Keratinocyte (primary cell): ENCODE results near the gene ACTN2. TPM values are rescaled to one million over a fixed set of nuclear protein-coding genes. Genes with fewer than 3 reads are reported as not detected.

Source experiments
- DNase-seq: peaks from one replicate; pipeline ENCODE4 v3.0.0-alpha.2; 2011; ENCODE audit warnings: low read depth, missing footprints, low spot score
- FAIRE-seq: peaks from 2 replicates; lab custom pipeline; 2011; peaks lifted over from hg19 to GRCh38; lab: Jason Lieb, UNC
- H2AFZ ChIP-seq: 2 replicates; pipeline ENCODE4 v1.6.0; 2012; ENCODE audit warnings: low read length, control low read depth, inconsistent platforms; ENCODE audit not compliant: control insufficient read depth
- H3K27ac ChIP-seq: 2 replicates; pipeline ENCODE4 v1.5.1; 2011; ENCODE audit warnings: low read length; ENCODE audit not compliant: control insufficient read depth, insufficient read depth
- H3K27me3 ChIP-seq: 3 replicates; pipeline ENCODE4 v1.6.0; 2011; ENCODE audit warnings: low read length; ENCODE audit not compliant: control insufficient read depth, insufficient read depth; ENCODE audit errors: extremely low read depth
- H3K36me3 ChIP-seq, 2 experiments: 2 replicates in 1 of 2; 3 replicates in 1 of 2; pipeline ENCODE4 v1.5.1; 2011; ENCODE audit warnings: low read length in 2 of 2, mild to moderate bottlenecking in 1 of 2; ENCODE audit not compliant: control insufficient read depth in 2 of 2, insufficient read depth in 2 of 2; ENCODE audit errors: extremely low read depth in 1 of 2
- H3K4me1 ChIP-seq: 3 replicates; pipeline ENCODE4 v1.5.1; 2011; ENCODE audit warnings: low read length; ENCODE audit not compliant: control insufficient read depth, insufficient read depth; ENCODE audit errors: extremely low read depth
- H3K4me2 ChIP-seq: 3 replicates; pipeline ENCODE4 v1.6.0; 2011; ENCODE audit warnings: low read depth, low read length; ENCODE audit not compliant: control insufficient read depth, insufficient read depth; ENCODE audit errors: extremely low read depth
- H3K4me3 ChIP-seq, 3 experiments: fragments of 200-600 bp in 1 of 3; sonication (generic) in 1 of 3; 2 replicates in 2 of 3; 3 replicates in 1 of 3; pipeline ENCODE4 v1.5.1; 2011 to 2016; ENCODE audit warnings: low read length in 3 of 3, mild to moderate bottlenecking in 3 of 3, control low read depth in 2 of 3, inconsistent platforms in 1 of 3, low read depth in 1 of 3, mixed read lengths in 1 of 3, mixed run types in 1 of 3, moderate library complexity in 1 of 3; ENCODE audit not compliant: control insufficient read depth in 2 of 3, insufficient read depth in 2 of 3; ENCODE audit errors: extremely low read depth in 1 of 3
- H3K79me2 ChIP-seq: 2 replicates; pipeline ENCODE4 v1.6.0; 2012; ENCODE audit warnings: low read length; ENCODE audit not compliant: control insufficient read depth, insufficient read depth
- H3K9ac ChIP-seq: 3 replicates; pipeline ENCODE4 v1.6.0; 2011; ENCODE audit warnings: low read length; ENCODE audit not compliant: control insufficient read depth, insufficient read depth; ENCODE audit errors: extremely low read depth
- H3K9me1 ChIP-seq: 3 replicates; pipeline ENCODE4 v1.6.0; 2011; ENCODE audit warnings: low read length; ENCODE audit not compliant: control insufficient read depth, insufficient read depth; ENCODE audit errors: extremely low read depth
- H3K9me3 ChIP-seq: 2 replicates; pipeline ENCODE4 v1.5.1; 2012; ENCODE audit warnings: low read depth, low read length; ENCODE audit not compliant: control insufficient read depth
- H4K20me1 ChIP-seq: 3 replicates; pipeline ENCODE4 v1.6.0; 2011; ENCODE audit warnings: low read length; ENCODE audit not compliant: control insufficient read depth, insufficient read depth; ENCODE audit errors: extremely low read depth
- CTCF ChIP-seq, 3 experiments: IDR thresholded peaks in 1 of 3; conservative IDR thresholded peaks in 1 of 3; optimal IDR thresholded peaks in 1 of 3; 2 replicates in 2 of 3; 3 replicates in 1 of 3; pipeline versions ENCODE3 to v1.5.1; 2011; ENCODE audit warnings: low read length in 3 of 3, mild to moderate bottlenecking in 3 of 3, moderate library complexity in 2 of 3, control low read depth in 1 of 3, inconsistent platforms in 1 of 3; ENCODE audit not compliant: insufficient read depth in 2 of 3; ENCODE audit errors: extremely low read depth in 1 of 3
- EZH2 ChIP-seq: IDR thresholded peaks from one replicate; pipeline ENCODE4 v1.6.1; 2012; ENCODE audit warnings: inconsistent platforms, mild to moderate bottlenecking, low read length, moderate library complexity
- dilution Hi-C: fragments of 300-500 bp; cut with MboI; formaldehyde crosslinking; loops from one replicate; pipeline ENCODE4 v1.7.0; 2020; ENCODE audit warnings: low sequenced_read_pairs; ENCODE audit not compliant: extremely low pct_ligation_motif_present
- polyA plus RNA-seq, 5 experiments: library from polyadenylated mRNA; depleted of rRNA in 3 of 5; stranded (reverse) in 3 of 5; stranded (forward) in 1 of 5; unstranded in 1 of 5; fragments of >200 nt; gene quantifications; 1 replicate in 1 of 5; 2 replicates in 3 of 5; 3 replicates in 1 of 5; pipeline versions ENCODE4 v1.2.1 to v1.2.3, GENCODE V29; 2011 to 2012; ENCODE audit warnings: missing spikeins in 2 of 5, low read depth in 1 of 5, low replicate concordance in 1 of 5

Gene ACTN2
- polyA plus RNA-seq, 1 donor (not counting 4 experiments of a cell fraction or from before 2014, with no cell fraction given) = not detected

GRCh38 chr1:236645016-236645680 lies 41.2 kb upstream of the ACTN2 start:
- Histone ChIP-seq H2AFZ (no peak overlapping the region), H3K9ac (no peak overlapping the region), H4K20me1 (no peaks in the 10 kb centered on the region), H3K27ac (no peak overlapping the region), H3K4me2 (no peak overlapping the region), H3K4me3 (no peak overlapping the region), H3K9me3 (no peaks in the 10 kb centered on the region), H3K27me3 (no peaks in the 10 kb centered on the region), H3K9me1 (no peaks in the 10 kb centered on the region), H3K79me2 (no peaks in the 10 kb centered on the region), H3K4me1 (no peaks in the 10 kb centered on the region), H3K36me3 (no peaks in the 10 kb centered on the region)
- FAIRE-seq (no peak), DNase-seq (no peak)
- TF ChIP-seq EZH2 = no peak
- TF ChIP-seq CTCF (optimal IDR thresholded peaks at IDR 0.05 in 1 of 3, IDR thresholded peaks at IDR 0.05 in 1 of 3, conservative IDR thresholded peaks at IDR 0.05 in 1 of 3; ENCODE audit: extremely low read depth in 1 of 3, insufficient read depth in 2 of 3, low read length in 3 of 3) = no peak
- dilution Hi-C loops = no loop called here

GRCh38 chr1:236654511-236654910 lies 31.8 kb upstream of the ACTN2 start:
- no peaks in the 10 kb centered on the region for H3K9me1 ChIP-seq
- DNase-seq (no peak), FAIRE-seq (no peak)
- H3K36me3 ChIP-seq = no peaks in the 10 kb centered on the region
- no peaks in the 10 kb centered on the region for H3K27me3 ChIP-seq
- no peak overlapping the region for H3K27ac ChIP-seq
- dilution Hi-C loops = no loop called here
- no peak overlapping the region for H3K9ac ChIP-seq
- H2AFZ ChIP-seq = no peak overlapping the region
- H3K9me3 ChIP-seq = no peaks in the 10 kb centered on the region
- no peaks in the 10 kb centered on the region for H3K4me1 ChIP-seq
- H3K4me3 ChIP-seq = no peak overlapping the region
- TF ChIP-seq CTCF (optimal IDR thresholded peaks at IDR 0.05 in 1 of 3, IDR thresholded peaks at IDR 0.05 in 1 of 3, conservative IDR thresholded peaks at IDR 0.05 in 1 of 3; ENCODE audit: extremely low read depth in 1 of 3, insufficient read depth in 2 of 3, low read length in 3 of 3) = no peak
- TF ChIP-seq EZH2 = no peak
- no peaks in the 10 kb centered on the region for H3K79me2 ChIP-seq
- H3K4me2 ChIP-seq = no peak overlapping the region
- H4K20me1 ChIP-seq = no peaks in the 10 kb centered on the region
